Erythroblast (primary cell): ENCODE results near the gene MAN2A2.

Experiments used
- GATA1 ChIP-seq: IDR thresholded peaks from 2 replicates; pipeline ENCODE4 v1.6.1; 2011; ENCODE audit warnings: low read depth, mild to moderate bottlenecking, control low read depth, low read length, moderate library complexity
- POLR2A ChIP-seq: IDR thresholded peaks from 2 replicates; pipeline ENCODE4 v1.6.1; 2011; ENCODE audit warnings: mild to moderate bottlenecking, low read length

DNA sequence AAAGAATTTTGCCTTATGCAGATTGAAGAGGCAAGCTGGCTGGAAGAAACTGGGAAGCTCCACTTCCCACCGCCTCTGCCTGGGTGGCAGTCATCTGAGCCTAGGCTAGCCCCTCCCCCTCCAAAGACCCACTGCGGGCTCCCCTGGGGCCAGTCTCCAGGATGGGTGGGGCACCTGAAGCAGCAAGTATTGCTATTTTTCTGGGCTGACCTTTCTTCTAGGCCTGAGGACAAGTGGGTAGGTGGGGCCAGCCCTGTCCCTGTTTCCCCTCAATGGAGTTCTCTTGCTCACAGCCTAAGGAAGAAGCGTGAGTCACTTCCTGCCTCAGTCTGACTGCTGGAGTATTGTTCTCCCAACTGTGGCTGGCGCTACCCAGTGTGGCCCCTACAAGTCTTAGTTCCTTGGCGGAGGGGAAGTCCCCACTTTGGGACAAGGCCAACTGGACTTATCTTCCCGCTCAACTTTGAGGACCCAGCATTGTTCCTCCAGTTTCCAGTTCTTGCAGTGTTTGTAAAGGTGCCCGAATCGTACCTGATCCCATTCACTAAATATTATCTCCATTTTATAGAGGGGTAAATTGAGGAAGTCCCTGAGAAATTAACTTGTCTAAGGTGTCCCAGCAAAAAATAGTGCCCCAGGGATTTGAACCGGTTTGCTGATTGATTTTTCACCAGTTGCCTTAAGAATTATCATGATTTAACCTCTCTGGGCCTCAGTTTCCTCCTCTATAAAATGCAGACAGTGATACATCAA lies 33.3 kb upstream of the MAN2A2 start:
- peak; percentile 21 for TF ChIP-seq POLR2A
- TF ChIP-seq GATA1 = no peak
